ENCODE results near the gene ACD.

Gene ACD

DNA sequence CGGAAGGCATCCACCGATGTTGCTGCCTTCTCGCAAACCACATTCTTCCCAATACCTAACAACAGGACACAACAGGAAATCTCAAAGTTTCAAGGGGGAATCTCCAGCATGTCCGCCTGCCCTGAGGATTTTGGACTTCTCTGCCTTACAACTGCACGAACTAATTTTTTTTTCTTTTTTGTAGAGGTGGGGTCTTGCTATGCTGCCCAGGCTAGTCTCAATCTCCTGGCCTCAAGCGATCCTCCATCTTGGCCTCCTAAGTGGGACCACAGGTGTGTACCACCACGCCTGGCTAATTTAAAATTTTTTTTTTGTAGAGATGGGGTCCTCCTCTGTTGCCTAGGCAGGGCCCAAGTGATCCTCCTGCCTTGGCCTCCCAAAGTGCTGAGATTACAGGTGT, 15.9 kb upstream of the ACD start:
- DNase-seq (ENCODE audit: low read depth in 2 of 2), result no peak

DNA sequence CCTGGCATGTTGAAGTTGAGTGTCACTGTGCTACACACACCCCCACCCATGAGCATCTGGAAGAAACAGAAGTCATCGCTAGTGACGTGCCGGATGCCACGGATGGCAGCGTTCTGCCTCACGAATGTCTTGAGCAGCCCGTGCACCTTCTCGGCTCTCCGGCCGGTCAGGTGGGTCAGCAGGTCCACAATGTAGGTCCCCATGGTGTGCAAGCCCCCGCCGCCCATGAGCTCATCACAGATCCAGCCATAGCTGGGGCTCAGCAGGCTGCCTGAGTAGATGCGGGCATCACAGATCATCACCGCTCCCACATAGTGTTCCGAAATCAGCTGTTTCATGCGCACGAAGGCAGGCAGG, 15.5 kb upstream of the ACD start:
- DNase-seq (ENCODE audit: low read depth in 2 of 2), result no peak

- no peak for DNase-seq (ENCODE audit: low read depth in 2 of 2)
Measured at GRCh38 chr16:67674851-67675578, 15.0 kb upstream of the ACD start.

DNA sequence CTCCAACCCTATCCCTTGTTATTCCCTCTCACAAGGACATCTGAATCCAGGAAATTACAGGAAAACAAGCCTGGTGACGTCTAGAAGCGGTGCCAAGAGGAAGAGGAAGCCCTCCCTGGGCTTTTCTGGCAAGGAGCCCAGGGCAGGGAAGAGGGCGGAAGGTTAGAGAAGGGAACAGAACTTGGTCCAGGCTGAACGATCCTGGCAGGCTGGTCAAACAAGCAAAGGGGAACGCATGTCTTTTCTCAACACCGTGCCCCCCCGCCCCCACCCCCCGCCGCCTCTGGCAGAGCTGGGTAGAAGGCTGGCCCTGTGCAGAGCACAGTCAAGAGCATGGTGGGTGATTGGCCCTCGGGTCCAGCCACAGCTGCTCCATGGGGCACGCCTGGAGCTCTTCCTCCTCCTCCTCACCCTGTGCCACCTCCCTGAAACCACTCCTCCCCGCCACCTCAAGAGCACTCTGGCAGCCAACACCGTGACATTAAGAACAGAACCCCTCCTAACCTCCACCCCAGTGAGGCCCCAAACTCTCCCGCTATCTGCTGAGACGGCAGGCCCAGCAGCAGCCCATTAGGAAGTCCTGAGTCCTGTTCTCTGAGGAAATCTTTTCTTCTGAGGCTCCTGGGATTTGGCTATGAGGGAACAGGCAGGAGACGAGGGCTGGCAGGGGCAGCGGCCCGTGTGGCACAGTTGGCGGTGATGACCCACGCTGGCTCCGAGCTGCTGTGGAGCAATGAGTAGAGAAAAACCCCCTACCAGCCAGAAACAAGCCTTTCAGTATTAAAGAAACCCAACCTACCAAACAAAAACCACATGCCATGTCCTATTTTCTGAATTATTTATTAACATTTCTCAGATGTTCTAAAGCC, 13.9 kb upstream of the ACD start:
- DNase-seq (ENCODE audit: low read depth in 2 of 2), result no peak

DNA sequence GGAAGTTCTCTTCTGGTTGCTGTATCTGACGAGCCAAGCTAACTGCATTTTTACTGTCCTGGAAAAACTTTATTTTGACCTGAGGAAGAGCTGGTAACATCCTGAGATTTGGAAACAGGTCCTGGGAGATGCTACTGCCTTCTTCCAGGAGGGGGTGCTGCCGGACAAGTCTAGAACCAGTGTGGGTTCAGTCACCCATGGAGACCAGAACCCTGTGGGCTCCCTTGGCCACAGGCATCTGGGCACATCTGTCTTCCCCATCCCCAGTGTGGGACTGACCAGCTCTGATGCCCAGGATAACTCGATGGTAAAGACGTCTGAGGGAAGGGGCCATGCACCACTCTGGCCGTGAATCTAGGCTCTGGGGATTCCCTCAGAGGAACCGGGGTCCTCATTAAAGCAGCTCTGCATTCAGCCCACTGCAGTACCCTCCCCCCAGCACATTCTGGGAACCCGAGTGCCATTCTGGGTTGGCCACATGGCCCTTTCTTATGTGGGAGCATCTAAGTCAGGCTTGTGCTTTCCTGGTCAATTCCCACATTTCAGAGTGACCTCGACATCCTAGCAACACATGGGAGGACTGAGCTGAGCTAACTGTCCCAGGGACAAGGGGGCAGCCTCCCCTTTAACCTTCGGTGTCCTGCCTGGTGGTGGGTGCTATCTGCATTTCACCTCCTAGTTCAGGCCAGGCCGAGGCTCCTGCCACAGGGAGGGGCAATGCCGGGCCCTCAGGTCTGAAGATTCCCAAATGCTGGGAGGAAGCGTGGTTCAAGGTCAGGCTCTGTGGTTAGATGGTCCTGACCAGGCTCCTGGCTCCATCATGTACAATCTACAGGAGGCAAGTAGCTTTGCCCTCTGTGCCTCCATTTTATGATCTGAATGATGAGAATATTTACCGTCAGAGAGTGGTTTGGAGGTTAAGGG, 12.9 kb upstream of the ACD start:
- DNase-seq (ENCODE audit: low read depth in 2 of 2), result no peak

- no peak for DNase-seq (ENCODE audit: low read depth in 2 of 2)
Measured at GRCh38 chr16:67672306-67672705, 12.2 kb upstream of the ACD start.

DNA sequence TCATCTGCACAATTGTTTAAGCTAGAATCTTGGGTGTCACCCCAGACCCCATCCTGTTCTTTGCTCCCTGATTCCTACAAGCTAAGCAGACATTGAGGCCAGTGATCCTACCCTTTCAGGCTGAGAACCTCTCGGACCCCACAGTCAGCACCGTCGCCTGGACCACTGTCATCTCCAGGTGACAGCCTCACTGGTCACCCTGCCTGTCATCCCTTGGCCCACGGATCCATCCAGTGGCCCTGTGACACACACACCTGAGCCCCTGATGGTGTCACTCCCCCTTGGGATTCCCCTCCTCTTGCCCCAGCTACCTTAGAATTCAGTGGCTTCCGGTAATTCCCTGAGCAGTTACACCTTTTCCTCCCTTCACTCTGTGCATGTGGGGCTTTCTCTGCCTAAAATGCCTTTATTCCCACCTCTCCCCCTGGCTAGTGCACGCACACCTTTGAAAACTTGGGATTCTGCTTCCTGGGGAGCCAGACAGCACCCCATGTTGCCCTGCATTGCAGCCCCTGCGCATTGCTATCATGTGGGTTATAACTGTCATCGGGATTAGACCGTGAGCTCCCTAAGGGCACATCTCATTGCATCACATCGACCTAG, 9.5 kb upstream of the ACD start:
- DNase-seq (ENCODE audit: low read depth in 2 of 2), result no peak

- DNase-seq (ENCODE audit: low read depth in 2 of 2), result no peak
Measured at GRCh38 chr16:67668495-67669157, 8.6 kb upstream of the ACD start.

DNA sequence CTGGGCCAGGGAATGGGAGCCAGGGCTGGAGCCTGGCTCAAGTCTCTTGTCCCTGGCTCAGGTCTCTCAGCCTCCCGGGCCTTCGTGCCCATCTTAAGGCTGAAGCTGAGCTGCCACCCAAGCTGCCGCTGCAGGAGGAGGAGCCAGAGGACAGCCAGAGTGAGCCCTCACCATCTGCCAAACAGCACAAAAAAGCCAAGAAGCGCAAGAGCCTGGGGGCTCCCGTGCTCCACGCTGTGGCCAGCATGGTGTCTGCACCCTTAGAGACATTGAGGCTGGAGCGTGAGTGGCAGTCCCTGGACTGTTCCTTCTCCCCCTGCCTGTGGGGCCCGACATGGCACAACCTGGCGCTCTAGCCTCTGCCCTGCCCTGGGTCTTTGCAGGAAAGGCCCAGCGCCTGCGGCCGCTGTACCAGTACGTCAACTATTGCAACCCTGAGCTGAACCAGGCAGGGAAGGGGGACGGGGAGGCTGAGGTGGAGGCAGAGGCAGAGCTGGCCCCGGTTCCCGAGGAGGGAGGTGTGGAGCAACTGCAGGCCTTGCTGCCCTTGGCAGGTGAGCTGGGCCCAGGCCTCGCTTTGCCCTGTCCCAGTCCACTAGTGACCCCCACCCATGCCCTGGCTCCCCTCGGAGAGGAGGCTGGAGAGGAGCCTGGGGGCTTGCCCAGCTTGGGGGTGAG, 7.9 kb upstream of the ACD start:
- peak; percentile 50 to 53 for DNase-seq (ENCODE audit: low read depth in 2 of 2)

- DNase-seq (ENCODE audit: low read depth in 2 of 2), result no peak
Measured at GRCh38 chr16:67667453-67667816, 7.4 kb upstream of the ACD start.

DNA sequence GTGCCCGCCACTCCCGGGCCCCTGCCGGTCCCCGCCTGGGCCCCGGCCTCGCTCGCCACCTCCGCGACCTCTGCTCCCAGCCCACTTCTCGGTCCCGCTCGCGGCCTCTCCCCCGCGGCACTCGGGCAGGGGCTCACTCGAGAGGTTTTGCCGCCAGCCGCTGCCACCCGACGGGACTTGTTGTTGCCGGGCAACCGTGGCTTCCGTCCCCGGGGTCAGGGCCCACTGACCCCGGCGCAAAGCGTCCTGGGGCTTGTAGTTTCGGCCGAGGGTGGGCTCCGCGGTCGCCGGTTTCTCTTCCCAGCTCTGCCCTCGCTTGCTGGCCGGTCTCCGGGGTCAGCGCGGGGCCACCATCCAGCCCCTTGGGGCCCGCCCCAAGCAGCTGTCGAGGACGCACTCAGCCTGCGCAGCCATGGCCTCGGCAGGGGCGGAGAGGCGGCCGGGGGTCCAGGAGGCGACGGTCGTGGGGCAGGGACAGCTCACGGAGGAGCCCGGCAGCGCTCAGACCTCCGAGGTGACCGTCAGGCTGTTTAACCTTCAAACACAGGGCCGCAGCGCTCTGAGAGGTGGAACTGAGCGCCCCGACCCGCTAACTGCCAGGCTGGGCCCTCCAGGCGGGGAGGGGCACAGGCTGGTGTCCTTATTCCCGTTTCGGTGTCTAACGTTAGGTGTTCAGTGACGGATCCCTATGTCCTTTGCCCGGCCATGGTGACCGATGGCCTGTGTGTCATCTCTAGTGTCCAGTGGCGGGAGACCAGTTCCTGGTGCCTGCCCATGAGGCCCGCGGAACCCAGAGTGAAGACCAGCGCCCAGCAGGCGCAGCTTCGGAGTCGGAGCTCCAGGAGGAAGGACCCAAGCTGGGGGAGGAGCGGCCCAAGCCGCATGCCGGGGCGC, 6.7 kb upstream of the ACD start, which contains the start of the genes C16orf86 and ENKD1:
Gene C16orf86, plus strand, starts transcription at position 256 of the 894 bp plus-strand sequence. Its CDS starts 157 bp downstream, at position 413.
Gene ENKD1, minus strand, starts transcription at position 192 of the 894 bp plus-strand sequence. CDS start 308 bp downstream, outside the sequence.
- peak; percentile 60 to 70 for DNase-seq (ENCODE audit: low read depth in 2 of 2)

DNA sequence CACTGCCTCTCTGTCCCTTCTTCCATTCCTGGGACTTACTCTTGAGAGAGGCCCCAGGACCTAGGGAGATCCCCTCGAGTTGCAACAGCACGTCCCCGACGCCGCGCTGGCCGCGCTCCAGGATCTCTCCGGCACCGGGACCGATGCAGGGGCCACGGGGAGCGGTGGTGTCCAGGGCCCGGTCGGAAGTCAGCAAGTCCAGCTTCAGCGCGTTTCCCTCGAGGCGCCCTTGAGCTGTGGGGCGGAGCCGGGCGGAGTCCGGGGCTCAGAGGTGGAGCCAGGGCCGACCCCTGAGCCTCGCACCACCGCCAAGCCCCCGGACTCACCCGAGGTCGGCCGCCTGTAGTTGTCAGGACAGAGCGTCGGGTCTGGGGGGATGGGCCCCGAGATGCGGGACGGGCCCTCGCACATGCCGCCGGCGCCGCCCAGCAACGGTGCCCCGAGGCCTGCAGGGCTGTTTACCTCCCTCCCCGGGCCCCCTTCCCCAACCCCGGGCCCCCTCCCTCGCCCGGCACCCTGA, 6.0 kb upstream of the ACD start:
- no peak for DNase-seq (ENCODE audit: low read depth in 2 of 2)

DNA sequence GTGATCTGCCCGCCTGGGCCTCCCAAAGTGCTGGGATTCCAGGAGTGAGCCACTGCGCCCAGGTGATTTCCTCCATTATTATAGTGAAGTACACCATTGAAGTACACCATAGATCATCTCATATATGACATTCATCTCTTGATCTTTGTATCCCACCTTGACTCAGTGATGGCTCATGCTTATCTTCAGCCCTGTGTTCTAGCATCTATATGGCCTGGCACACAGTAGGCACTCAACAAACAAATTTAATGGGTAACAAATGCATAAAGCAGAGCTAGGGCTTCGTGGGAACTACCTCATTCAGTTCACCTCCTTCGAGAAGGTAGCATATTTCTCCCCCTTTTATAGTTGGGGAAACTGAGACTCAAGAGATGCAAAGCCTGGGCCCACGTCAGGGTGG, 5.5 kb upstream of the ACD start:
- no peak for DNase-seq (ENCODE audit: low read depth in 2 of 2)

DNA sequence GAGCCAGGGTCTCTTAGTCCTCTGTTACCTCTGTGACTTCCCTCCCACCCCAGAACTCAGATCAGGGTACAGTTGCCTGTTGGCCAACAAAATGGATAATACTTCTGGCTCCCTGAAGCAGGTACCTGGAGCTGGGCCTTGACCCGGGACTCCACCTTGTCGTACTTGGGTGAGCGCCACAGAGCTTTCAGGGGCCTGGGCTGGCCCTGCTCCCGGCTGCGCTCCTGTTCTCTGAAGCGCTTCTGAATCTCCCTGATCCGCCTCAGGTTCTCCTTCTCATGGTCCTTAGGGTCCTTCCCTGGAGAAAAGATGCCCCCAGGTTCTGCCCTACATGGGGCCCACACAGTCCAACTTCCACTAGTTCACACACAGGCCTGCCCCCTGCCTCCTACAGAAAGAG, 4.8 kb upstream of the ACD start:
- DNase-seq (ENCODE audit: low read depth in 2 of 2), result no peak

- DNase-seq (ENCODE audit: low read depth in 2 of 2), result no peak
Measured at GRCh38 chr16:67664258-67664657, 4.2 kb upstream of the ACD start.

- no peak for DNase-seq (ENCODE audit: low read depth in 2 of 2)
Measured at GRCh38 chr16:67663877-67664222, 3.8 kb upstream of the ACD start.

GRCh38 chr16:67663151-67663876, 3.3 kb upstream of the ACD start:
- no peak for DNase-seq (ENCODE audit: low read depth in 2 of 2)

DNA sequence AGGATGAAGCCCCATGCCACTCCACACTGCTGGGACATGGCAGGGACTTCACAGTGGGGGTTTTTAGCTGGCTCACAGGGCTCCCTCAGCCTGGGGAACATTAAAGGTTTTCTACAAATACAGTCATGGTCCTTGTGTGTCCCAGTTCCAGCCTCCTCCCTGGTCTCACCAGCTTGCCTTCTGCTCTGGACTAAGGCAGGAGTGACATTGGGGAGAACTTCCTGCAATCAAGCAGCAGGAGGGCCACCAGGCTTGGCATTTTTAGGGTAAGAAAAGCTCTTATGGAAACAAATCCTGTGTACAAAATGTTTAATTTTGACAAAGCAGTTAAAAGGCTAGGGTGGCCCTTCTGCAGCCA, 2.6 kb upstream of the ACD start:
- DNase-seq (ENCODE audit: low read depth in 2 of 2), result no peak

All from activated CD8-positive, alpha-beta memory T cell treated with anti-CD3 and anti-CD28 coated beads for 4 hours (primary cell).